IPS-18c (cell line): Measurements from ENCODE around the gene TANGO6.
"Not testable (repeated sequence)": the region's sequence is repeated elsewhere in the genome, so short reads cannot be mapped to it uniquely, and the experiment has no call there.

Experiments used
- H3K4me3 ChIP-seq: 2 replicates; pipeline ENCODE4 v1.7.0; 2013; ENCODE audit warnings: low read depth, mild to moderate bottlenecking, low read length, moderate library complexity; ENCODE audit not compliant: insufficient read depth
- H3K9me3 ChIP-seq: one replicate; pipeline ENCODE4 v1.6.1; 2013; ENCODE audit warnings: mild to moderate bottlenecking, low read length, moderate library complexity; ENCODE audit not compliant: control insufficient read depth, insufficient read depth

TANGO6 gene

GRCh38 chr16:69049146-69049545 is 205.8 kb downstream of the TANGO6 start:
- Histone ChIP-seq H3K4me3 (no peak overlapping the region), H3K9me3 (no peaks in the 10 kb centered on the region)

- Histone ChIP-seq H3K9me3 (no peaks in the 10 kb centered on the region), H3K4me3 (no peak overlapping the region)
Measured at GRCh38 chr16:69049603-69050375, 206.5 kb downstream of the TANGO6 start.

- H3K4me3 ChIP-seq = not testable (repeated sequence)
Measured at GRCh38 chr16:69051517-69051830, 208.1 kb downstream of the TANGO6 start.

GRCh38 chr16:69055008-69055407 is 211.7 kb downstream of the TANGO6 start:
- Histone ChIP-seq H3K9me3 (no peaks in the 10 kb centered on the region), H3K4me3 (no peak overlapping the region)

More at GRCh38 chr16:69051517-69051830, 208.1 kb downstream of the TANGO6 start:
- not testable (repeated sequence) for H3K9me3 ChIP-seq

GRCh38 chr16:69055980-69056379 is 212.6 kb downstream of the TANGO6 start:
- no peaks in the 10 kb centered on the region for H3K9me3 ChIP-seq
- H3K4me3 ChIP-seq = no peak overlapping the region

- H3K9me3 ChIP-seq = no peaks in the 10 kb centered on the region
- no peak overlapping the region for H3K4me3 ChIP-seq
Measured at GRCh38 chr16:69056421-69056820, 213.1 kb downstream of the TANGO6 start.

GRCh38 chr16:69057400-69058378 is 214.4 kb downstream of the TANGO6 start:
- Histone ChIP-seq H3K9me3 (no peaks in the 10 kb centered on the region), H3K4me3 (no peak overlapping the region)

GRCh38 chr16:69063491-69063890 is 220.2 kb downstream of the TANGO6 start:
- not testable (repeated sequence) for H3K4me3 ChIP-seq, H3K9me3 ChIP-seq

- Histone ChIP-seq H3K9me3 (no peaks in the 10 kb centered on the region), H3K4me3 (no peak overlapping the region)
Measured at GRCh38 chr16:69064124-69064763, 220.9 kb downstream of the TANGO6 start.

GRCh38 chr16:69064764-69065313 is 221.5 kb downstream of the TANGO6 start:
- H3K4me3 ChIP-seq = no peak overlapping the region
- no peaks in the 10 kb centered on the region for H3K9me3 ChIP-seq

- no peaks in the 10 kb centered on the region for H3K9me3 ChIP-seq
- no peak overlapping the region for H3K4me3 ChIP-seq
Measured at GRCh38 chr16:69069504-69069903, 226.2 kb downstream of the TANGO6 start.

- Histone ChIP-seq H3K9me3 (no peaks in the 10 kb centered on the region), H3K4me3 (no peak overlapping the region)
Measured at GRCh38 chr16:69071036-69071435, 227.7 kb downstream of the TANGO6 start.

- H3K9me3 ChIP-seq = no peaks in the 10 kb centered on the region
- H3K4me3 ChIP-seq = no peak overlapping the region
Measured at GRCh38 chr16:69072640-69072974, 229.3 kb downstream of the TANGO6 start.

- Histone ChIP-seq H3K4me3 (no peak overlapping the region), H3K9me3 (no peaks in the 10 kb centered on the region)
Measured at GRCh38 chr16:69073181-69073702, 229.9 kb downstream of the TANGO6 start.

GRCh38 chr16:69077251-69077650 is 233.9 kb downstream of the TANGO6 start:
- H3K9me3 ChIP-seq = no peaks in the 10 kb centered on the region
- no peak overlapping the region for H3K4me3 ChIP-seq

GRCh38 chr16:69078073-69078472 is 234.7 kb downstream of the TANGO6 start:
- Histone ChIP-seq H3K4me3 (no peak overlapping the region), H3K9me3 (no peaks in the 10 kb centered on the region)

GRCh38 chr16:69079697-69080096 is 236.4 kb downstream of the TANGO6 start:
- H3K4me3 ChIP-seq = no peak overlapping the region
- H3K9me3 ChIP-seq = no peaks in the 10 kb centered on the region
